Measurements from ENCODE around the gene SLC6A9. TPM values are rescaled to one million over a fixed set of nuclear protein-coding genes. Genes with fewer than 3 reads are reported as not detected.

The SLC6A9 gene
- total RNA-seq, 1 donor from 2014 or later: 1.5 TPM

DNA sequence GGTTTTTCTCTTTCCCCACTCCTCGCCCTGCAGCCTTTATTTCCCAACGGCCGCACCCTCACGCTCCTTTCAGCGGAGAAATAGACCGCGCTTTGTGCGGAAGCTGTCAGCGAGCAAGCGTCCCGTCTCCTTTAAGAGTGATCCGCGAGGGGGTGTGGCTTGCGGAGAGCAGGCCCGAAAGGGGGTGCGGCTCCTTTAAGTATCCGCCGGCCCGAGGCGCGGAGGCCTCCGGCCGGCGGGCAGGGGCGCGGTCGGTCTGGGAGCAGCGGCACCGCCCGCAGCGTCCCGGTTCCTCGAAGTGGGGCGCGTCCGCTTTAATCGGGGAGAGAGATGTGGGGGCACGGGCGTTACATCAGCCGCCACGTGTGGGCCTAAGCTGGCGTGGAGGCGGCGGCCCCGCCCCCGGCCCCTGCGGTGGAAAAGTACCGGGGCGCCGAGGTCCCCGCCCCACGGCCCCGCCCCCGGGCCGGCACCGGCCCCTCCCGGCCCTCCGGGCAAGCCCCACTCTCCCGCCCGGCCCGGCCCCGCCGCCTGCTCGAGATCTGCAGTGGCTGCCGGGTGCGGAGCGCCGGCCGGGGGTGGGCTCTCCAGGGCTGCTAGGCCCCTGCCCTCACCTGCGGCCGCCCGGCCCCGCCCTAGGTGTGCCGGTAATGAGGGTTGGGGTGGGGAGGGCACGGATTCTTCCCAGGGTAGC is 1.2 kb downstream of the SLC6A9 start:
- DNase-seq (ENCODE audit: extremely low read depth, low read depth, low spot score): no peak

DNA sequence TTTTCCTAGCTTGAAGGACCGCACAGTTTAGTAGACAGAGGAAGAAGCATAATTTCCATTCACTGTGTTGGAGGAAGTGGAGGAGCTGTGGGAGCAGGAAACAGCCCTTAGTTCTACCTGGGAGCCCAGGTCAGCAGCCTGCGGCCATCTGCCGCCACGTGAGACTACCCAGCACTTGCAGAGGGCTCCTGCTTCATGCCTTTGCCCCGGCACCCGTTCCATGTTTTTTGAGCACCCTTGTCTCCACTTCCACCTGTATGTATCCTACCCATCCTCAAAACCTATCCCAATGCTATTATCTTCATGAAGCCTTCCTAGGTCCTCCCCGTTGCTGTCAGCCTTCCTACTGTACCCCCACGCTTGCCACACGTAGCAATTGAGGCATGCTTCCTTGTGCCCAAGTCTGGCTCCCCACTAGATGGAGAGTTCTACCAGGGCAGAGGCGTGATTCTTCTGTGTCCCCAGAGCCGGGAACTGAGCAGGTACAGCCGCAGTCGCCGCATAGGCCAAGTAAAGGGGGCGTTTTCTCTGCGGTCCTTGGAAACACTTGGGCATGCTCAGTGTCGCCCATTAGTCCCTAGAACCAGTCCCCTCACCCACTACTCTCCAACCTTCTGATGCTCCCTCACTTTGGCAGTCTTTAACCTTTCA is 1.9 kb downstream of the SLC6A9 start:
- no peak for DNase-seq (ENCODE audit: extremely low read depth, low read depth, low spot score)

DNA sequence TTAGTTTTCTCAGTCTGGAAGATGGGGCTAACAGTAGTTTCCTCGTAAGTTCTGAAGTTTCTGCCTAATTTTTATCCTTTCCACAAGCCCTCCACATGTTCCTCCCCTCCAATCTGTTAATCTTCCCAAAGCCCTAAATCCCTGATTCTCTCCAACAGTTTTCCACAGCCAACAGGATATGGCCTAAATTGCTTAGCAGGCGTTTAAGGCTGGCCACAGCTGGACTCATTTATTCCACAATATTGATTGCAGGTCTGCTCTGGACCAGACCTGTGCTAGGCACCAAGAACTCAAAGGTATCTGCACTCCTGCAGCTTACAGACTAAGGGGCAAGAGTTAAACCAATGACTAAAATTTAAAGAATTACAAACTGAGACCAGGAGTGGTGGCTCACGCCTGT is 3.9 kb downstream of the SLC6A9 start:
- DNase-seq (ENCODE audit: extremely low read depth, low read depth, low spot score): no peak

DNA sequence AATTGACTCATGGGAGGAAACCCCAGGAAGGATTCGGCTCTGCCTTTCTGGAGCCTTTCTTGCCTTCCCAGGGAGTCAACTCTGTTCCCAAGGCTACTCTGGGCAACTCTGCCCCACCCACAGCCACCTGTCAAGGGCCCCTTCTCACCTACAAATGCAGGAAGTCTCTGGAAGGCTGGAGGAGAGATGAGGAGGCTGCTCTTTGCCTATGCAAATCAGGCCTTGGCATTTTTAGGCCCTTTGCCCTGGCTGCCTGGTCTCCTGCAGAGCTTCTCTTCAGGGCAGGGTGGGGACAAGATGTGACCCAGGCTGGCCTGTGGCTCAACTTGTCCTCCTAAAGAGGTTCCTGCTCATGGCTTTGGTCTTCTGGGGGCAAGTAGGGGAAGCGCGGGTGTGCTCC is 5.4 kb downstream of the SLC6A9 start:
- no peak for DNase-seq (ENCODE audit: extremely low read depth, low read depth, low spot score)

DNA sequence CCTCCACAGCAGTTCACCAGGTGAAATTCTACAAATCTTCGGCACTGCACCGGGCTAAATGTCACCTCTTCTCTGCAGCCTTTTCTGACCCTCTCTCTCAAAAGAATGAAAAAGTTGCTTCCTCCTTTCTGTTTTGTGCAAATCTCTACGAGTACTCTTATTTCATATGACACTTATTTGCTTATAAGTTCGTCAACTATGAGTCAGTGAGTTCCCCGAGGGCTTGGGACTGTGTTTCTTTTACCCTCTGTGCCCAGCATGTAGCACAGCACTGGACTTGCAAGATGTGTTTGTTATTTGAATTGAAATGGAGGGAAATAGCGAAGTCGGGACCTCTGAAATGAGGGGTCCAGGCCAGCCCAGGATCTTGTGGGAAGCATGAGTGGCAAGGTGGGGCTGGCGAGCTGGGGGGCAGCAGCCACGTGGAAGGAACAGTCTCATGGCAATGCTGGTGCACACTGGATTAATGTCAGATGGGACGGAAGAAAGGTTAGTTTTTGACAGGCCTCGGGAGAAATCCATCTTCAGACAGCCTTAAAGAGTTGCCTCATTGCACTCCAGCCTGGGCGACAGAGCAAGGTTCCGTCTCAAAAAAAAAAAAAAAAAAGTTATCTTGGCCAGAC is 6.2 kb downstream of the SLC6A9 start:
- no peak for DNase-seq (ENCODE audit: extremely low read depth, low read depth, low spot score)

DNA sequence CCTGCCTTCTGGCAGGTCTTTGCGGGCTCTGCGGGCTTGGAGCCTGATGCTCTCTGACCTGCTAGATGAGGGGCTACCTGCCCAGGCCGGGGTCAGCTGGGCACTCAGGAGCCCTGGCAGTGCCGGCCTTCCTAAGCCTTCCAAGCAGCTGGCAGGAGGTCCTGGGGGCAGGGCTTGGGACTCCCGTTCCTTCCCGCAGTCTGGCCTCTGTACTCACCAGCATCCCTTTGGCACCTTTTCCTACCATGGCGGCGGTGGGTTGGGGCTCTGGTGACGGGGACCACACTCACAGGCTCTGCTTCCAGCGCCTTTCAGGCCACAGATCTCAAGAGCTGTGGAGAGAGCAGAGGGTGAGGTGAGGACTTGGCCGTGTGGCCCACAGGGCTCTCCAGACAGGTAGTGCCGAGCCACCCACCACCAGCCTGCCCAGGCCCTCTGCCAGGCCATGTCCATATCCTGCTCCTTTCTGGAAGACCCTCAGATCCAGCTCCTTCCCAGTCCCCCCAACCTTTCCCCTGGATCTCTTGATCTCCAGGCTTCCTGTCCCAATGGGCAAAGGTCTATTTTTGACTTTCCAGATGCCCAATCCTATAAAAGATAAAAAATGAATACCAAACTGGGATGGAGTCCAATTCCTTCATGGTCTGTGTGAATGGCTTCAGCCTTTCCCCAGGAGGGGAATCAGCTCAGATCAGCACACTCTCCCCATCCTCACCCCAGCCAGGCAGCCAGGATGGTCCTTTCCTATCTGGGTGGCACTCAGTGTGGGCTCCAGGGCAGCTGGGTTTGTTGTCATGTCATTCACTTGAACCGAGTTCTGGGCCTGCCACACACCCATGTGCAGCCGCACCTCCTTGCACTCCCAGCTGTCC is 7.0 kb downstream of the SLC6A9 start:
- no peak for DNase-seq (ENCODE audit: extremely low read depth, low read depth, low spot score)

DNA sequence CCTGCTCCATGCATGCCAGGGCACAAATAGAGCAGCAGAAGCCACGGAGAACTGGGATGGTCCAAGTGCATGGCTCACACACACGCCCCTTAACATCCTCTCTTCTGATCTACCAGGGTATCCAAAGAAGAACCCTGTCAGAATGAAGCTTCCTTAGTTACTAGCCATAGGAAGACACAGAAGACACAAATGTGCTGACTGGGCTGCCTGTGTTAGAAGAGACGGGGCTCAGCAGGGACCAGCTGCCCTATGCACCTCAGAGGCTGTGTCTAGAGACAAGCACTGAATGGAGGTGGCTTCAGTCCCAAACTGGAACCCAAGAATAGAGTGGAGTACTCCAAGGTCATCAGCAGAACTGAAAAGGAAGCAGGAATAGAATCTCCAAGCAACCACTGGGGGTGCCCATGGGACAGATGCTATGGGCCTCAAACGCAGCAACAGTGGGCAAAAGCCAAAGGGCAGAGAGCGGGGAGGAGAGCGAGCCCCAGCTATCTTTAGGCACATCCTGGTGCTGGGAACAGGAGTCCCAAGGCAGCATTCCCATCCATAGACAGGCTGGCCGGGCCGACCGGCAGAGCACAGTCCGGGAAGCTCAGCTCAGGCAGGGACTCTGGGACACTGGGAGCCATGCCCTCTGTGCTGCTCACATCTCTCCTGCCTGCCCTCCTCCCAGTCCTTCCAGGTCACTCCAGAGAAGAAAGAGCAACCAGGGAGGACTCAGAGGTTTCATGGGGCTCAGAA is 9.5 kb downstream of the SLC6A9 start:
- DNase-seq (ENCODE audit: extremely low read depth, low read depth, low spot score): no peak

DNA sequence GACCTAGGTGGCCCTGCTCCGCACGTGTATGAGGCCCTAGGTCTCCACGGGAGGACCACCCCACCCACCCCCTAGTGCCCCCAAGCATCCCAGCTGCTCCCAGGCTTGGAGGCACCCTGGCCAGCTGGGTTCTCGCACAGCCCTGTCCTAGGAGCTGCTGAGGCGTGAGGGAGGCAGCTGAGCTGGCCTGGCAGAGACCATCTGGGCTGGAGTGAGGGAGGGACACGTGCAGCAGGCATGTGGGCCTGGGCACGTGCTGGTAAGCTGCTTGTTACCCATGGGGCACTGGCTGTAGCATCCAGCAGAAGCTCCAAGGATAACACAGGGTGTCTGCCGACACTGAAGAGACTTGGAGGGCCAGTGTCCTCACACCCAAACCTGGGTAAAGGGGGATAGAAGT is 10.1 kb downstream of the SLC6A9 start:
- DNase-seq (ENCODE audit: extremely low read depth, low read depth, low spot score): no peak

DNA sequence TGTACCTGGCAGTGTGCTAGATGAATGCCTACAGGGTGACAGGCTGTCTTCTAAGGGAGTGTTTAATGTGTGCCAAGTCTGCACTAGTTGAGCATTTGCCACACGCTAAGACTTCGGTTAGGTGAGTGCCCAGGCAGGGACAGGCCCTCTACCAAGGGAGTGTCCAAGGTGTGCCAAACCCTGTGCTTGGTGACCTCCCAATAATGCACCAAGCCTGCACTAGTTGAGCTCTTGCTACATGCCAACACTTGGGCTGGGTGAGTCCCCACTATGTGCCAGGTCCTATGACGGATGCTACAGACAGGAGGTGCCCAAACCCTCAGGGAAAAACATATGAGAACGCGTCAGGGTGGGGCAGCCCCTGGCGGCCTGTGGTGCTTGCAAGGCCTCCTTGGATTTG is 10.8 kb downstream of the SLC6A9 start:
- no peak for DNase-seq (ENCODE audit: extremely low read depth, low read depth, low spot score)

DNA sequence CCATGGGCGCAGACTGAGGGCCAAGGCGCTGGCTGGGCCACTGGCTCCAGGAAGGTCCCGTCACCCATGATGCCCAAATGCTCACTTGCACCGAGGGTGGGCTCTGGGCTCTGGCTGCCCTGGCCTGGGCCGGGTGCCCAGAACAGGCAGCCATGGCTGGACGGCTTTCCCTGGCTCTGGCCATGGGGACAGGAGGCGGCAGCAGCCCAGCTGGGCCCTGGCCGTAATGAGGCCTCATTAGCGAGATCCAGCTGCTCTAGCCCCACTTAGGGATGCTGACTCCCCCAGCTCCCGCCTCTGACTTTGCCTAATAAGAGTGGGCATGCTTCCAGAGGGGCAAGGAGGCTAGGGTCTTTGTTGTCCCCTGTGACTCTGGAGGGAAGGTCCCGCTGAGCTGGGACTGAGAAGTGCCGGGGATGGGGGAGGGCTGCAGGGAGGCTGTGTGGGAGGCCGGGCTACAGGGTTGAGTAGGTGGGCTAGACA is 11.8 kb downstream of the SLC6A9 start:
- DNase-seq (ENCODE audit: extremely low read depth, low read depth, low spot score): no peak

DNA sequence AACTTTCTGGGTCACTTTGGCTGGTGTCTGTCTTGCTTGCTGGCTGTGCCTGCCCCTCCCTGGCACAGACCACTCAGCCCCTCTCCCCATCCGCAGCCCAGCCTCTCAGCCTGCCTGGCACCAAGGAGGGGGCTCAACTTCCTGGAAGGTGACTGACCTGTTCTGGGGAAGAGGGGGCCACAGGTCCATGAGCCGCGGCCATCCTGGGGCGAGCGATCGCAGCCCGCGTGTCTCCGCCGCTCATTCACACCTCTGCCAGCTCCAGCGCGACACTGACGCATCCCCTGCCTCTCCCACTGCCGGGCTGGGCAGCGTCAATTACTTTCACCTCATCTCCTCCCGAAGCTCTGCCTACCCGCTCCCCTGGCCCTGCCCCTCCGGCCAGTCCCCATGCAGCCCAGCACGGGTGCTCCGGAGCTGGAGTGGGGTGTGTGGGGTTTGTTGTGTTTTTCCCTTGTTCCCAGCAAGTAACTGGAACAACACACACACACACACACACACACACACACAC is 14.3 kb downstream of the SLC6A9 start:
- DNase-seq (ENCODE audit: extremely low read depth, low read depth, low spot score): no peak

DNA sequence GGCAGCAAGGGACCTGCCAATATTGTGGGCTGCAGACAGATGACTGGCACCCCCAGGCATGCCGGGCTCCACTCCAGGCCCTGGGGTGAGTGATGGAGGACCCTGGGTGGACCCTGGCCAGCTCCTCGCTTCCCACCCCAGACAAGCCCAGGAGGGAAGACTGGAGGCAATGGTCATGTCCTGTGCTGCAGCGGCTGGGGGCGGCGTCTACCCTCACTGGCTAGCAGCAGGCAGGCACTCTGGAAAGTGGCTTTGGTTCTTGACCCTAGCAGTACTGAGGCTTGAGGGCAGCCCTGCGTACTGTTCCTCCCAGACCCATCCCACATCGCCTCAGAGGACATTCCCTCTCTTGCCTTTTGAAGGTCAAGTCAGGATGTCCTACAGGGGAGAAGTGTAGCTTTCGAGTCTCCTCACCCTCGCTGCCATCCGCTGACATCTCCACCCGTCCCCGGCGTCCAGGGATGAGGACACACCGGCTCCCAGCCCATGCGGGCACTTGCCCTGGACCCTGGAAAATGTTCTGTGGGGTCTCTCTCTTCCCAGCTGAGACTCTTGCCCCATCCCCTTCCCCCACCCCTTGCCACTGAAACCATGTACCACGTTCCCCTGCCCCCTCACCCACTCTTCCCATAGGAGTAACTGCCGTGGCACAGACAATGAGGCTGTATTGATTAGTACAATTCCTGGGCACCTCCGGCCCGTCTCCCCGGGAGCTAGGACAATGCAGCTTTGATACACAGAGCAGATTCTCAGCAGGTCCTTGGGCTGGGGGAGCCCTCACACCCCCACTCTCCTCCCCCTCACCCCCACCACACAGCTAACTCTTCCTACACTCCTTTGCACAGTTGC is 15.0 kb downstream of the SLC6A9 start:
- no peak for DNase-seq (ENCODE audit: extremely low read depth, low read depth, low spot score)

DNA sequence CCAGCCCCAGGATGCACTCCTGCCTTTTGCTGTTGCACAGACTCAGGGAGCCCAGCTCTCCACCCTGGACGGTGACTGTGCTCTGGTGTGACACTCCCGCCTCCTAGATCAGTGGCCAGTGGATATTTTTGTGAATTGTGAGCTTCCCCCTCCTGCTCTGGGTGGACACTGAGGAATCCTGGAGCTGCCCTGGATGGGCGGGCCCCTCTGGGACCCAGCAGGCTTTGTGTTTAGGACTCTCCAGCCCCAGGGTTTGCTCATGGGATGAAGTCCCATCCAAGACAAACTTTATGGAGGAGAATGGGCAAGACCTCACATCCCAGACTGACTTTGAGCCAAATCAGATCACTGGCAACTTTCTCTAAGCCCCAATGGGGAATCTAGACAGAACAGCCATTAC is 16.1 kb downstream of the SLC6A9 start:
- DNase-seq (ENCODE audit: extremely low read depth, low read depth, low spot score): no peak

DNA sequence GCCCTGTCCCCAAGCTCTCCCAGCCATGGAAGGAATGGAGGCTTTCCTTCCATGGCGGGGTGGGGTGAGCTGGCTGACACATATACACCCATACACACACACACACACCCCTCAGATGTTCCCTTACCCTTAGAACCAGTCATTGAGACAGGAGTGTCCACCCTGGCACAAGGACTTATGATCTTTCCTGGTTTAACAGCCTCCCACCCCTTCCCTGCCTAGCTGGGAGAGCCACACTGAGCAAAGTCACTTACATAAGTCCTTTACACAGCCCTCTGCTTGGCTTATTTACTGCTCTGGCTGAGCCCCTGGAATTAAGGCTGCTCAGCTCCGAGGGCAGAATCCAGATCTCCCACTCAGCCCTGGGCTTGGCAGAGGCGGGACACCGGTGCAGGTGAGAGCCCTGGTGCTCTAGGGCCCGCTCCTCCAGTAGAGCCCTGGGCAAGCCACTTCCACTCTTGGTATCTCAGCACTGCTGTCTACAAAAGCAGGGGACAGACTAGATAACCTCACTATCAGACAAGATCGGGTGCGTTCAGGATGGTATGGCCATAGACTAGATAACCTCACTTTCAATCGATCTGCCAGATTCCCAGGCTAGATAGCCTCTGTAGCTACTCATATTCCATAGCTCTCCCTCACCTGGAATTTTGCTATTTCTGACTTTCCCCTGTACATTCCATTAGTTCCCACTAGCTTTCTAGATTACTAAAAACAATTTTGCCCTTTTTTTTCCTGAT is 16.7 kb downstream of the SLC6A9 start:
- DNase-seq (ENCODE audit: extremely low read depth, low read depth, low spot score): no peak

DNA sequence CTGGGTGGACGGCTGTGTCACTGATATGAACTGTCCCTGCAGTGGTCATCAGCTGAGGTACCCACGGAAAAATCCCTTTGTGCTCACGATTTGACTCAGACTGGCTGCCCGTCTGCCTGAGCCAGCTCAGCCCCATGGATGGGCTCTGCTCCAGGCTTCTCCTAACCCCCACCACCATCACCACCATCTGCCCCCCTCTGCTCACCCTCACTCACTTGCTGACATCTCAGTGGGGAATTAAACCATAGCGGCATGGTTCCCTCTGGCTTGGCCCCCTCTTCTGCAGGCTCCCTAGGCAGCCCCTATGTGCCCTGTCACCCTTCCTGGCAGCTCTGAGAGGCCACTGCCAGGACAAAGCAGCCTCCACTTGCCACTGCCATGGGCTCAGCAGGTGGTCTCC is 17.3 kb downstream of the SLC6A9 start:
- no peak for DNase-seq (ENCODE audit: extremely low read depth, low read depth, low spot score)

DNA sequence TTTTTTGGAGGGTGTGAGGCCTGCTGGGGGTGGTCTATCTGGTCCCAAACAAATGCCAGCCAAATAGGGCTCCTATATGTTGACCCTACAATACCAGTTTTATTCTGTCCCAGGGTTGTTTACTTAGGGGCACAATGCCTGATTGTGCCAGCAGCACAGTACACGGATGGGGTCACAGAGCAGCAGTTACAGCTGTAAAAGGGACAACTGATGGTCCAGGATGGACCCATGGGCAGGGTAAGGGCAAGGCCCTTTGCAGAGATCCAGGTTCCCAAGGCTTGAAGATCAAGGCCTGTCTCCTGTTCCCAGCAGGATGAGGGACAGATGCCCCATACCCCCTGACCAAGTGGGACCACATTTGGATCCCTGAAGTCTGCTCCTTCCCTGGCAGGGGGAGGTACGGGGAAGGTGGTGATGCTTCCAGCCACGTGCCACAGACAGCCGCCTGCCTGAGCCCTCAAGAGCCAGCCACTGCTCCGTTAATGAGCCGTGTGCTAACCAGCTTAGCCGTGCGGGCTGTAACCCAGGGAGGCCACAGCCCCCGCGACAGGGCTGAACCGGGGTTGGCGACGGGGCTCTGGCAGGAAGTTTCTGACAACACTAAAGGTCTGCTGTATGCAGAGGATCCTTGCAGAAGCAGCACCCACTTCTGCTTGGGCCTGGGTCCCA is 18.2 kb downstream of the SLC6A9 start:
- DNase-seq (ENCODE audit: extremely low read depth, low read depth, low spot score): no peak

DNA sequence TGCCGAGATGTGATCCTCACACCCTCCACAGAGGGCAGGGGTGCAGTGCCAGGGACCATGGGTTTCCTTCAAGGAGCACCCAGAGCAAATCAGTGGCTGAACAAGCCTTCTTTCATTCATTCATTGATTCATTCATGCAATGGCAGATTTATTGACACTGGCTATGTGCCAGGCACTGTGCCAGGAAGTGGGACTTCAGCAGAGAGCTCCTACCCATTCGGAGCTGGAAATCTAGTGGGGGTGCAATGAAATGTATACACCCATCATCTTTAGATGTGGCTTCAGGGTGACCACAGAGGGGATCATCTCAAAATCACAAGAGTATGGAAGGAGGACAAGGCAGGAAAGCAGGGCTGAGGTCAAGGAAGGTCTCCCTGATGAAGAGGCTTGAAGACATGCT is 18.9 kb downstream of the SLC6A9 start:
- no peak for DNase-seq (ENCODE audit: extremely low read depth, low read depth, low spot score)

DNA sequence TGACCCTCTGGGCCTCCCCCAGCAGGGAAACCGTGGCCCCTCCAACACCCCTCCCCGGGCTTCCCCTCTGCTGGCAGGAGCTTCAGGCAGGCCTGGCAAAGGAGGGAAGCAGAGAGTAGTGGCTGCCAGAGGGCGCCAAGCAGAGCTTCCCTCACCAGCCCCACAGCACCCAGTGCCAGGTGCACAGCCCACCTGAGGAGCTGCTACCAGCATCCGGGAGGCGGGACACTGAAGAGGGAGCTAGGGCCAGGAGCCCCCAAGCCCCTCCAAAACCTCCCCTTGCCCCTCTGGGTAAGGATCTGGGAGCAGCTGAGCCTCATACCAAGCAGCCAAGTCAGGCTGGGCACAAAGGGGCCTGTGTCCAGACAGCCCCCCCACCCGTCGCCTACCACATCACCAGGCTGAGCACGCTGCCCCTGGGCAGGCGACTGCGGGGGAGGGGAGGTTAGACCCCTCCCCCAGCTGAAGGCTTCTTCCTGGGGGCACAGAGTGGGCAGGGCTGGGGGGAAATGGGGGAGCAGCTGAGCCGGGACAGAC is 20.3 kb downstream of the SLC6A9 start:
- DNase-seq (ENCODE audit: extremely low read depth, low read depth, low spot score): no peak

All from glomerular endothelial cell (primary cell).